HEK293 (cell line): Measurements from ENCODE around the gene MAP1B.

Source experiments
- EGR2 ChIP-seq: fragments of 450-650 bp; formaldehyde crosslinking; IDR thresholded peaks from 2 replicates; pipeline ENCODE4 v1.5.1; 2016; ENCODE audit warnings: low read depth, missing biosample characterization, missing genetic modification characterization
- ZNF174 ChIP-seq: fragments of 450-650 bp; formaldehyde crosslinking; IDR thresholded peaks from 2 replicates; pipeline ENCODE4 v1.5.0; 2017; ENCODE audit warnings: missing biosample characterization, mild to moderate bottlenecking, missing genetic modification characterization
- ZNF274 ChIP-seq, 2 experiments: fragments of 200-500 bp in 1 of 2; fragments of 450-650 bp in 1 of 2; sonication (Bioruptor generic) in 1 of 2; formaldehyde crosslinking in 1 of 2; IDR thresholded peaks; 2 replicates each; pipeline versions ENCODE4 v1.5.1 to v1.6.1; 2014 to 2016; ENCODE audit warnings: borderline replicate concordance in 1 of 2, inconsistent platforms in 1 of 2, low read length in 1 of 2, missing biosample characterization in 1 of 2, missing genetic modification characterization in 1 of 2
- ZNF350 ChIP-seq: fragments of 450-650 bp; formaldehyde crosslinking; IDR thresholded peaks from 2 replicates; pipeline ENCODE4 v1.5.0; 2017; ENCODE audit warnings: missing biosample characterization, mild to moderate bottlenecking, missing genetic modification characterization
- ZNF514 ChIP-seq: fragments of 450-650 bp; formaldehyde crosslinking; IDR thresholded peaks from 2 replicates; pipeline ENCODE4 v1.5.1; 2016; ENCODE audit warnings: missing biosample characterization, missing genetic modification characterization
- ZNF530 ChIP-seq: fragments of 450-650 bp; formaldehyde crosslinking; IDR thresholded peaks from 2 replicates; pipeline ENCODE4 v1.5.1; 2016; ENCODE audit warnings: low read depth, missing biosample characterization, missing genetic modification characterization
- TF ChIP-seq, protein P1 (sequence below): sonication (generic); formaldehyde crosslinking; IDR thresholded peaks from 2 replicates; pipeline ENCODE4 v1.8.1; 2022; ENCODE audit warnings: mild to moderate bottlenecking, moderate library complexity, missing genetic modification reagents
- TF ChIP-seq, protein P2 (sequence below): fragments of 450-650 bp; formaldehyde crosslinking; IDR thresholded peaks from 2 replicates; pipeline ENCODE4 v1.5.1; 2016; ENCODE audit warnings: missing biosample characterization, missing genetic modification characterization
- TF ChIP-seq, protein P3 (sequence below): fragments of 450-650 bp; formaldehyde crosslinking; IDR thresholded peaks from 2 replicates; pipeline ENCODE4 v1.5.1; 2016; ENCODE audit warnings: missing biosample characterization, missing genetic modification characterization, low read depth
- TF ChIP-seq, protein P4 (sequence below): fragments of 450-650 bp; formaldehyde crosslinking; IDR thresholded peaks from 2 replicates; pipeline ENCODE4 v1.5.1; 2016; ENCODE audit warnings: missing biosample characterization, missing genetic modification characterization

DNA sequence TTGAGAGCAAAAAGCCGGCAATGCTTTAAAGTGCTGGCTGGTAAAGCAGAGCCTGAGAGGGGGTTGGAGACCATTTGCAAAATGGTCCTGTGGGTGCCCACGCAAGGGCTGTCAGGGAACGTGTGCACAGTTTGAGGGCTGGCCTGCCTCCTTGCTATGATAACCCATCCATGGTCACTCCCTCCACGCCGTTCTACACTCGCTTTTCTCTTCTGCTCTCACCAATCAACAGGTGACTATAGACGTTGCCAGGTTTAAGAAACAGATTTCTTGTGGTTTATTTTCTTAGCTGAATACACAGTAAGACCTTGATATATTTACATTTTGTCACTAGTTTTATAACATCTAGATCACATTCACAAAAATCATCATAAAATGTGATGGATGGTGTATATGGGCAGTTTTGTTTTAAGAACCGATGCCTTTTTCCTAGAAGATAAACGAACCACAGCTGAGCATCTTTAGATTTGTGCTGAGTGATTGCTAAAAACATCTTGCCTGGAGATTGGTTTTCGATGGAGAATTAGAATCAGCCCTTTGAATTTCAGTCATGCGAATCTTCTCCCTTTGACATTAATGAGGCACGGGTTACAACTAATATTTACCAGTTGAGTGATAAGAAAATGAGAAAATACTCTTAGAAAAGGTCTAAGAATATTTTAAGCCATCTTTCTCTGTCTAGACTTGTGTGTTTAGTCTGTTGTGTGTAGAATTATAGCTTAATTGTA, 13.9 kb downstream of the MAP1B start:
- TF ChIP-seq ZNF174 (tag by site-specific recombination): no peak
- no peak for TF ChIP-seq ZNF350 (tag by site-specific recombination)
- TF ChIP-seq, protein P1, sequence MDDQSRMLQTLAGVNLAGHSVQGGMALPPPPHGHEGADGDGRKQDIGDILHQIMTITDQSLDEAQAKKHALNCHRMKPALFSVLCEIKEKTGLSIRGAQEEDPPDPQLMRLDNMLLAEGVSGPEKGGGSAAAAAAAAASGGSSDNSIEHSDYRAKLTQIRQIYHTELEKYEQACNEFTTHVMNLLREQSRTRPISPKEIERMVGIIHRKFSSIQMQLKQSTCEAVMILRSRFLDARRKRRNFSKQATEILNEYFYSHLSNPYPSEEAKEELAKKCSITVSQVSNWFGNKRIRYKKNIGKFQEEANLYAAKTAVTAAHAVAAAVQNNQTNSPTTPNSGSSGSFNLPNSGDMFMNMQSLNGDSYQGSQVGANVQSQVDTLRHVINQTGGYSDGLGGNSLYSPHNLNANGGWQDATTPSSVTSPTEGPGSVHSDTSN (CRISPR knock-in tag): no peak
- no peak for TF ChIP-seq ZNF530 (tag by site-specific recombination)
- no peak for TF ChIP-seq ZNF274 (IDR thresholded peaks at IDR 0.05; ENCODE audit: low read length)
- no peak for TF ChIP-seq ZNF274 (tag by site-specific recombination; IDR thresholded peaks at IDR 0.05; ENCODE audit: borderline replicate concordance)
- TF ChIP-seq, protein P2, sequence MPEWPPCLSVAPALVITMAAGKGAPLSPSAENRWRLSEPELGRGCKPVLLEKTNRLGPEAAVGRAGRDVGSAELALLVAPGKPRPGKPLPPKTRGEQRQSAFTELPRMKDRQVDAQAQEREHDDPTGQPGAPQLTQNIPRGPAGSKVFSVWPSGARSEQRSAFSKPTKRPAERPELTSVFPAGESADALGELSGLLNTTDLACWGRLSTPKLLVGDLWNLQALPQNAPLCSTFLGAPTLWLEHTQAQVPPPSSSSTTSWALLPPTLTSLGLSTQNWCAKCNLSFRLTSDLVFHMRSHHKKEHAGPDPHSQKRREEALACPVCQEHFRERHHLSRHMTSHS (tag by site-specific recombination): no peak
- TF ChIP-seq, protein P3, sequence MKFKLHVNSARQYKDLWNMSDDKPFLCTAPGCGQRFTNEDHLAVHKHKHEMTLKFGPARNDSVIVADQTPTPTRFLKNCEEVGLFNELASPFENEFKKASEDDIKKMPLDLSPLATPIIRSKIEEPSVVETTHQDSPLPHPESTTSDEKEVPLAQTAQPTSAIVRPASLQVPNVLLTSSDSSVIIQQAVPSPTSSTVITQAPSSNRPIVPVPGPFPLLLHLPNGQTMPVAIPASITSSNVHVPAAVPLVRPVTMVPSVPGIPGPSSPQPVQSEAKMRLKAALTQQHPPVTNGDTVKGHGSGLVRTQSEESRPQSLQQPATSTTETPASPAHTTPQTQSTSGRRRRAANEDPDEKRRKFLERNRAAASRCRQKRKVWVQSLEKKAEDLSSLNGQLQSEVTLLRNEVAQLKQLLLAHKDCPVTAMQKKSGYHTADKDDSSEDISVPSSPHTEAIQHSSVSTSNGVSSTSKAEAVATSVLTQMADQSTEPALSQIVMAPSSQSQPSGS (tag by site-specific recombination): no peak
- no peak for TF ChIP-seq ZNF514
- TF ChIP-seq, protein P4, sequence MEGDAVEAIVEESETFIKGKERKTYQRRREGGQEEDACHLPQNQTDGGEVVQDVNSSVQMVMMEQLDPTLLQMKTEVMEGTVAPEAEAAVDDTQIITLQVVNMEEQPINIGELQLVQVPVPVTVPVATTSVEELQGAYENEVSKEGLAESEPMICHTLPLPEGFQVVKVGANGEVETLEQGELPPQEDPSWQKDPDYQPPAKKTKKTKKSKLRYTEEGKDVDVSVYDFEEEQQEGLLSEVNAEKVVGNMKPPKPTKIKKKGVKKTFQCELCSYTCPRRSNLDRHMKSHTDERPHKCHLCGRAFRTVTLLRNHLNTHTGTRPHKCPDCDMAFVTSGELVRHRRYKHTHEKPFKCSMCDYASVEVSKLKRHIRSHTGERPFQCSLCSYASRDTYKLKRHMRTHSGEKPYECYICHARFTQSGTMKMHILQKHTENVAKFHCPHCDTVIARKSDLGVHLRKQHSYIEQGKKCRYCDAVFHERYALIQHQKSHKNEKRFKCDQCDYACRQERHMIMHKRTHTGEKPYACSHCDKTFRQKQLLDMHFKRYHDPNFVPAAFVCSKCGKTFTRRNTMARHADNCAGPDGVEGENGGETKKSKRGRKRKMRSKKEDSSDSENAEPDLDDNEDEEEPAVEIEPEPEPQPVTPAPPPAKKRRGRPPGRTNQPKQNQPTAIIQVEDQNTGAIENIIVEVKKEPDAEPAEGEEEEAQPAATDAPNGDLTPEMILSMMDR (tag by site-specific recombination): no peak
- TF ChIP-seq EGR2 (tag by site-specific recombination): no peak
